Naive thymus-derived CD4-positive, alpha-beta T cell (primary cell): ENCODE results near the gene STX1A. TPM values are rescaled to one million over a fixed set of nuclear protein-coding genes. Genes with fewer than 3 reads are reported as not detected.

ENCODE experiments used
- ATAC-seq: fragments of 150-1000 bp; cut with Tn5 transposase; 2 replicates; pipeline ENCODE4 v1.10.0; 2021; ENCODE audit warnings: mild to moderate bottlenecking, moderate library complexity
- CTCF ChIA-PET: fragments of 350-600 bp; sonication (Branson Sonifier 250); formaldehyde crosslinking; loops from one replicate; lab custom pipeline; 2021; ENCODE audit warnings: antibody characterized with exemption; lab: Charles Lee
- POLR2A ChIA-PET: fragments of 350-600 bp; sonication (Branson Sonifier 250); formaldehyde crosslinking; loops from one replicate; lab custom pipeline; 2021; ENCODE audit warnings: antibody characterized with exemption, inconsistent platforms; lab: Charles Lee
- DNase-seq, 9 donors: peaks; one replicate each; pipeline versions ENCODE4 v3.0.0 to v3.0.0-alpha.2; 2020 to 2022; ENCODE audit warnings: mixed read lengths in 1 of 9
- H3K27ac ChIP-seq: one replicate; pipeline ENCODE4 v1.7.0; 2013; ENCODE audit warnings: mild to moderate bottlenecking, low read depth, low read length, moderate library complexity
- H3K27me3 ChIP-seq, 2 donors: one replicate each; pipeline ENCODE4 v1.7.0; 2013; ENCODE audit warnings: low read length in 2 of 2, mild to moderate bottlenecking in 2 of 2, moderate library complexity in 2 of 2; ENCODE audit not compliant: control insufficient read depth in 2 of 2, insufficient read depth in 2 of 2
- H3K36me3 ChIP-seq, 3 experiments: 1 replicate in 2 of 3; 2 replicates in 1 of 3; pipeline ENCODE4 v1.7.0; 2013; ENCODE audit warnings: low read length in 3 of 3, mild to moderate bottlenecking in 3 of 3, moderate library complexity in 1 of 3; ENCODE audit not compliant: insufficient read depth in 3 of 3, control insufficient read depth in 2 of 3
- H3K4me1 ChIP-seq, 2 donors: one replicate each; pipeline ENCODE4 v1.7.0; 2013; ENCODE audit warnings: low read length in 2 of 2, mild to moderate bottlenecking in 2 of 2, moderate library complexity in 1 of 2; ENCODE audit not compliant: control insufficient read depth in 2 of 2, insufficient read depth in 2 of 2
- H3K4me3 ChIP-seq: 2 replicates; pipeline ENCODE4 v1.7.0; 2013; ENCODE audit warnings: mild to moderate bottlenecking, low read length
- H3K9me3 ChIP-seq, 3 experiments: 1 replicate in 2 of 3; 2 replicates in 1 of 3; pipeline ENCODE4 v1.7.0; 2013; ENCODE audit warnings: low read length in 3 of 3; ENCODE audit not compliant: control insufficient read depth in 2 of 3
- H3K27ac Mint-ChIP-seq, 9 donors: one replicate each; pipeline ENCODE4 v1.8.0; 2020 to 2022; ENCODE audit warnings: mixed read lengths in 9 of 9, mild to moderate bottlenecking in 8 of 9, moderate library complexity in 5 of 9, inconsistent platforms in 2 of 9
- H3K27me3 Mint-ChIP-seq, 5 donors: one replicate each; pipeline ENCODE4 v1.8.0; 2021 to 2022; ENCODE audit warnings: mixed read lengths in 5 of 5, mild to moderate bottlenecking in 1 of 5
- H3K36me3 Mint-ChIP-seq, 5 donors: one replicate each; pipeline ENCODE4 v1.8.0; 2020 to 2022; ENCODE audit warnings: mixed read lengths in 5 of 5, mild to moderate bottlenecking in 3 of 5, inconsistent platforms in 1 of 5
- H3K4me1 Mint-ChIP-seq, 7 donors: one replicate each; pipeline ENCODE4 v1.8.0; 2020 to 2022; ENCODE audit warnings: mixed read lengths in 7 of 7, mild to moderate bottlenecking in 3 of 7, inconsistent platforms in 1 of 7
- H3K4me3 Mint-ChIP-seq, 10 donors: one replicate each; pipeline ENCODE4 v1.8.0; 2020 to 2022; ENCODE audit warnings: mild to moderate bottlenecking in 10 of 10, mixed read lengths in 10 of 10, moderate library complexity in 6 of 10, inconsistent platforms in 2 of 10
- H3K9me3 Mint-ChIP-seq, 11 donors: one replicate each; pipeline ENCODE4 v1.8.0; 2020 to 2022; ENCODE audit warnings: mixed read lengths in 11 of 11, mild to moderate bottlenecking in 4 of 11, inconsistent platforms in 1 of 11, moderate library complexity in 1 of 11
- intact Hi-C, 2 donors: fragments of 100-400 bp; cut with micrococcal nuclease; formaldehyde crosslinking; loops; one replicate each; pipeline ENCODE4 v1.15.1; 2023
- polyA plus RNA-seq, 2 donors: library from polyadenylated mRNA; unstranded; fragments of 300-500 nt; fragmentation: Illumina TruSeq; gene quantifications; one replicate each; pipeline ENCODE4 v1.2.3, GENCODE V29; 2021
- total RNA-seq, 6 experiments: library from RNA in 5 of 6; stranded (reverse) in 5 of 6; gene quantifications; 1 replicate in 5 of 6; 2 replicates in 1 of 6; pipeline ENCODE4 v1.2.3 and lab custom pipeline; 2021 to 2026

Gene STX1A
- total and polyA plus RNA-seq, 7 experiments from 2014 or later, result 1.2 to 13.4 (median 9.8) TPM

DNA sequence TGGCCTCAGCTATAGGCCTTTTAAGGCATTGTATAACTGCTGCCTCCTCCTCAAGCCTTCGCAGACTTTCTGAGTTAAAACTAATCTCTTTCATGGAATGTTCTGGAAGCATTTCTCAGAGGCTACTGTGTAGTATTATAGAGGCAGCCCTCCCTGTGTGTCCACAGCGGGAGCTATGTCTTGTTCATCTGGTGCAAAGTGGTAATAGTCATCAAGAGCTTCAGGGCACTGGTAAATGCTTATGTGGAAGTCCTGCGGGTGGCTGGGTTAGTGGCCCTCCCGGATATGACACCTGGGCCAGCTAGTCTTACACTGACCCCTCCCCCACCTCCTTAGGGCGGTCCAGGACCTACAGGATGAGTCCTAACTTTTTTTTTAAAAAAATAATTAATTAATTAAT lies 21.3 kb upstream of the STX1A start:
- Histone ChIP-seq H3K27ac (no peak overlapping the region), H3K9me3 (no peaks in the 10 kb centered on the region), H3K4me1 (peaks cover 4 to 10% of the 10 kb centered on the region in 2 donors), H3K36me3 (peaks cover 0 to 18% (median 0%) of the 10 kb centered on the region in 3 experiments), H3K27me3 (no peaks in the 10 kb centered on the region), H3K4me3 (no peak overlapping the region)
- peaks cover 0 to 1% (median 0%) of the 10 kb centered on the region in 11 donors for H3K9me3 Mint-ChIP-seq
- POLR2A ChIA-PET, result no interaction called here
- H3K4me1 Mint-ChIP-seq, result peaks cover 0 to 17% (median 9%) of the 10 kb centered on the region in 7 donors
- peaks cover 0 to 4% (median 0%) of the 10 kb centered on the region in 5 donors for H3K36me3 Mint-ChIP-seq
- intact Hi-C loops, result no loop called here
- peak overlapping the region in 6 of 10 donors; percentile 24 to 74 (median 36) for H3K4me3 Mint-ChIP-seq
- CTCF ChIA-PET, result interaction anchor here (0.6 kb wide), 1 partner anchor 110 kb away, joined by 7 read pairs; no protein-coding TSS in a partner anchor
- H3K27ac Mint-ChIP-seq, result peak overlapping the region in 2 of 9 donors; percentile 17 to 63
- no peak for DNase-seq
- peaks cover 0 to 6% (median 0%) of the 10 kb centered on the region in 5 donors for H3K27me3 Mint-ChIP-seq
- no peak for ATAC-seq

DNA sequence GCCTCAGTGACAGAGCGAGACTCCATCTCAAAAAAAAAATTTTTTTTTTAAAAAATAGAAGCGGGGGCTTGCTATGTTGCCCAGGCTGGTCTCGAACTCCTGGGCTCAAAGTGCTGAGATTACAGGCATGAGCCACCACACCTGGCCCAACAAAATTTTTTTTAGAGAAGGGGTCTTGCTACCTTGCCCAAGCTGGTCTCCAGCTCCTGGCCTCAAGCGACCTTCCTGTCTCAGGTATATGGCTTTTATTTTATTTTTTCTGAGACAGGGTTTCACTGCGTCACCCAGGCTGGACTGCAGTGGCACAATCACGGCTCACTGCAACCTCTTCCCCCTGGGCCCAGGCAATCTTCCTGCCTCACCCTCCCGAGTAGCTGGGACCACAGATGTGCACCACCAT lies 20.7 kb upstream of the STX1A start:
- peaks cover 0 to 4% (median 0%) of the 10 kb centered on the region in 5 donors for H3K36me3 Mint-ChIP-seq
- peak overlapping the region in 3 of 9 donors; percentile 36 to 73 (median 63) for H3K27ac Mint-ChIP-seq
- CTCF ChIA-PET, result interaction anchor here (3.0 kb wide), 1 partner anchor 133 kb away, joined by 9 read pairs; no protein-coding TSS in a partner anchor
- DNase-seq (no peak), ATAC-seq (no peak)
- no peaks in the 10 kb centered on the region for H3K9me3 ChIP-seq
- H3K27me3 Mint-ChIP-seq, result peaks cover 0 to 6% (median 0%) of the 10 kb centered on the region in 5 donors
- peaks cover 0 to 19% (median 9%) of the 10 kb centered on the region in 7 donors for H3K4me1 Mint-ChIP-seq
- H3K4me1 ChIP-seq, result peaks cover 4 to 10% of the 10 kb centered on the region in 2 donors
- H3K4me3 ChIP-seq, result no peak overlapping the region
- no peak overlapping the region for H3K27ac ChIP-seq
- POLR2A ChIA-PET, result no interaction called here
- intact Hi-C loops, result no loop called here
- H3K4me3 Mint-ChIP-seq, result peak overlapping the region in 6 of 10 donors; percentile 24 to 74 (median 36)
- no peaks in the 10 kb centered on the region for H3K27me3 ChIP-seq
- H3K9me3 Mint-ChIP-seq, result peaks cover 0 to 1% (median 0%) of the 10 kb centered on the region in 11 donors
- H3K36me3 ChIP-seq, result peaks cover 0 to 19% (median 0%) of the 10 kb centered on the region in 3 experiments

DNA sequence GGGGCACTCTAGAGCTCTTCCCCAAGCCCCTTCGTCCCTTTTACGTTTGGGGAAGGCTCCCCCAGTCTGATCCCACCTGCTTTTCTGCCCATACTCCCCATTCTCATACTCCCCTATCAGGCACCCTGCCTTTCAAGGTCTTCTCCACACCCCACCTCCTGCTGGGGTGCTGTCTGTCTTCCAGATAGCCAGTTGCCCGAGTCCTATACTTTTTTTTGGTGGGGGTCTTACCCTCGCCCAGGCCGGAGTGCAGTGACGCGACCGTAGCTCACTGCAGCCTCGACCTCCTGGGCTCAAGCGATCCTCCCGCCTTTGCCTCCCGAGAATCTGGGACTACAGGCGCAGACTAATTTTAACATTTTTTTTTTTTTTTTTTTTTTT lies 19.9 kb upstream of the STX1A start:
- no peak for ATAC-seq
- no peaks in the 10 kb centered on the region for H3K27me3 ChIP-seq
- peaks cover 0 to 19% (median 0%) of the 10 kb centered on the region in 3 experiments for H3K36me3 ChIP-seq
- no peak for DNase-seq
- H3K27ac Mint-ChIP-seq, result peak overlapping the region; percentile 79 to 96 (median 93)
- peaks cover 4 to 18% of the 10 kb centered on the region in 2 donors for H3K4me1 ChIP-seq
- H3K36me3 Mint-ChIP-seq, result peaks cover 0 to 4% (median 0%) of the 10 kb centered on the region in 5 donors
- CTCF ChIA-PET, result interaction anchor here (3.0 kb wide), 1 partner anchor 132 kb away, joined by 9 read pairs; no protein-coding TSS in a partner anchor
- H3K27me3 Mint-ChIP-seq, result peaks cover 0 to 6% (median 0%) of the 10 kb centered on the region in 5 donors
- H3K4me3 ChIP-seq, result peak overlapping the region; percentile 72
- H3K9me3 ChIP-seq, result no peaks in the 10 kb centered on the region
- peaks cover 5 to 22% (median 16%) of the 10 kb centered on the region in 7 donors for H3K4me1 Mint-ChIP-seq
- POLR2A ChIA-PET, result interaction anchor here (0.9 to 2.1 kb wide), 9 partner anchors 20 to 2000 kb away, joined by 3 to 8 read pairs (median 4); partner anchors contain the start of genes BUD23, HIP1, METTL27 and STX1A
- peaks cover 0 to 1% (median 0%) of the 10 kb centered on the region in 11 donors for H3K9me3 Mint-ChIP-seq
- peak overlapping the region; percentile 89 for H3K27ac ChIP-seq
- intact Hi-C loops, result loop anchor here (1.0 to 10.0 kb wide), 9 partner anchors 116 to 915 kb away; partner anchors contain the start of genes LIMK1 (in 2 of the 2), TYW1B (in 2 of the 2), FZD9 (in 1 of the 2) and GTF2I (in 1 of the 2)
- peak overlapping the region; percentile 83 to 94 (median 91) for H3K4me3 Mint-ChIP-seq

GRCh38 chr7:73738612-73739386 lies 19.3 kb upstream of the STX1A start, which contains the start of gene ABHD11:
ABHD11 (minus strand) TSS chr7:73738802; CDS start chr7:73738770, 32 bp downstream.
- Mint-ChIP-seq H3K4me1 (peaks cover 5 to 23% (median 16%) of the 10 kb centered on the region in 7 donors), H3K27me3 (peaks cover 0 to 6% (median 0%) of the 10 kb centered on the region in 5 donors), H3K9me3 (peaks cover 0 to 1% (median 0%) of the 10 kb centered on the region in 11 donors), H3K27ac (peak within 1 kb of the TSS; percentile 79 to 96 (median 93)), H3K36me3 (peaks cover 0 to 4% (median 0%) of the 10 kb centered on the region in 5 donors), H3K4me3 (peak within 1 kb of the TSS; percentile 83 to 94 (median 91))
- intact Hi-C loops, result loop anchor here (1.0 to 10.0 kb wide), 17 partner anchors 19 to 916 kb away; partner anchors contain the start of genes BAZ1B (in 2 of the 2), BCL7B (in 2 of the 2), BUD23 (in 2 of the 2) and DNAJC30 (in 2 of the 2)
- ChIA-PET CTCF (interaction anchor here (0.7 to 3.0 kb wide), 3 partner anchors 13 to 135 kb away, joined by 3 to 9 read pairs (median 5); no protein-coding TSS in a partner anchor), POLR2A (interaction anchor here (0.9 to 2.1 kb wide), 10 partner anchors 19 to 2000 kb away, joined by 3 to 8 read pairs (median 4); partner anchors contain the start of genes BAZ1B, BUD23, HIP1 and METTL27)
- H3K4me1 ChIP-seq, result peaks cover 4 to 18% of the 10 kb centered on the region in 2 donors
- ATAC-seq (peak; percentile 95), DNase-seq (peak; percentile 95 to 99 (median 97))
- H3K4me3 ChIP-seq, result peak within 1 kb of the TSS; percentile 84
- H3K27me3 ChIP-seq, result no peaks in the 10 kb centered on the region
- H3K36me3 ChIP-seq, result peaks cover 0 to 19% (median 0%) of the 10 kb centered on the region in 3 experiments
- H3K27ac ChIP-seq, result peak within 1 kb of the TSS; percentile 89
- no peaks in the 10 kb centered on the region for H3K9me3 ChIP-seq

DNA sequence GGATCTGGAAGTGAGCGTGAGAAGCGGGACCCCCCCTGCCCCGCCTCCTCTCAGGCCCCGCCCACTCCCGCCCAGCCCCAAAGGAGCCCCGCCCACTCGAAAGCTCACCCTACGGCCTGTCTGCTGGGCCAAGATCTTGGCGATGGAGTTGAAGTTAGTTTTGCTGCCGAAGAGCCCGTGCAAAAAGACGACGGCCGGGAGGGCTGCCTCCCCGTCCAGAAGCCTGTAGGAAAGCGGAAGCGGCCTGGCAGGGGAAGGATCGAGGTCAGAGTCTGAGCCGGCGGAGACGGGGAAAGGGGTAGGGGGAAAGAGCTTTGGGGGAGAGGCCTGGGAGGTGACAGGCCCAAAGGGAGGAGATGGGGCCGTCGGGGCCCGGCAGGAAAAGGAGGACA lies 18.7 kb upstream of the STX1A start:
- Histone ChIP-seq H3K36me3 (peaks cover 0 to 19% (median 0%) of the 10 kb centered on the region in 3 experiments), H3K9me3 (no peaks in the 10 kb centered on the region), H3K27me3 (no peaks in the 10 kb centered on the region), H3K4me3 (peak overlapping the region; percentile 84), H3K4me1 (peaks cover 4 to 18% of the 10 kb centered on the region in 2 donors), H3K27ac (peak overlapping the region; percentile 89)
- intact Hi-C loops, result loop anchor here (1.0 to 10.0 kb wide), 16 partner anchors 19 to 917 kb away; partner anchors contain the start of genes BAZ1B (in 2 of the 2), BCL7B (in 2 of the 2), BUD23 (in 2 of the 2) and DNAJC30 (in 2 of the 2)
- Mint-ChIP-seq H3K27ac (peak overlapping the region; percentile 48 to 96 (median 88)), H3K36me3 (peaks cover 0 to 4% (median 0%) of the 10 kb centered on the region in 5 donors), H3K4me1 (peaks cover 5 to 23% (median 16%) of the 10 kb centered on the region in 7 donors), H3K9me3 (peaks cover 0 to 1% (median 0%) of the 10 kb centered on the region in 11 donors), H3K4me3 (peak overlapping the region; percentile 83 to 94 (median 91)), H3K27me3 (no peaks in the 10 kb centered on the region)
- POLR2A ChIA-PET, result interaction anchor here (0.7 to 2.1 kb wide), 8 partner anchors 19 to 216 kb away, joined by 4 to 8 read pairs (median 4); partner anchors contain the start of genes BAZ1B, BUD23, METTL27 and STX1A
- CTCF ChIA-PET, result interaction anchor here (0.7 to 3.0 kb wide), 3 partner anchors 12 to 135 kb away, joined by 3 to 9 read pairs (median 5); no protein-coding TSS in a partner anchor
- DNase-seq (peak; percentile 22 to 62 (median 45)), ATAC-seq (peak; percentile 19)
